Activated T-helper 1 cell treated with Interleukin-2 at 50 U/mL for 16 hours (primary cell): Measurements from ENCODE around the gene LITAF.
"Not testable (repeated sequence)": the region's sequence is repeated elsewhere in the genome, so short reads cannot be mapped to it uniquely, and the experiment has no call there.

Experiments used
- DNase-seq: peaks from one replicate; pipeline ENCODE4 v3.0.0-alpha.2; 2020; ENCODE audit warnings: low read depth

LITAF gene

DNA sequence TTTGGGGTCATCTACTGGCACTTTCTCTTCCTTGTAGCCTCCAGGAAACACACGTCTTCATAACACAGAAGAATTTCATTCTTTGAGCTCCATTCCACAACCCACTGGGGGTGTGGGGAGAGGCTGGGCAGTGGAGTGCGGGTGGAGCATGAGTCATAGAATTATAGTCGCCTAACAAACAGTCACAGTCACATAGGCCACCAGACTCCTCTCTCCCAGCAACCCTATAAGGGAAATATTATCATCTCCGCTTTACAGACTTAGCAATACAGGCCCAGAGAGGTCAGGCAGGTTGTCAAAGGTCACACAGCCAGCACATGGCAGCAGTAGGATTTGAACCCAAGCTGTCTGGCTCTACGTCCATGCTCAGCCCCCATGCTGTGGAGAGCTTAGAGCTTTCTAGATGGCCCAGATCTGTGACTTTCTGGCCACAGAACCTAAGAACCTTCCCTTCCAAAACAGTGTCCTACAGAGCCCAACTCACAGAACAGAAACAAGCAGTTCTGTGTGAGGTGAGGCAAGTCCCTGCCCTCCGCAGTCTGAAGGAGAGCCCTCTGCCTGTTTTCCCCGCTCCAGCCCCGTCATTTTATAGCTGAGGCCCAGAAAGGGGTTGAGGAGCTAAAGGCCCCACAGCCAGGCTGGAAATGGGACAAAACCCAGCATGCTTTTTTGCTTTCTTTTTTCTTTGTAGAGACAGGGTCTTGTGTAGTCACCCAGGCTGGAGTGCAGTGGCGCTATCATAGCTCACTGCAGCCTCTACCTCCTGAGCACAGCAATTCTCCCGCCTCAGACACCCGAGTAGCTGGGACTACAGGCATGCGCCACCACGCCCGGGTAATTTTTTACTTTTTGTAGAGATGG is 10.7 kb upstream of the LITAF start:
- DNase-seq = no peak

GRCh38 chr16:11596572-11597226 is 10.0 kb upstream of the LITAF start:
- DNase-seq = no peak

DNA sequence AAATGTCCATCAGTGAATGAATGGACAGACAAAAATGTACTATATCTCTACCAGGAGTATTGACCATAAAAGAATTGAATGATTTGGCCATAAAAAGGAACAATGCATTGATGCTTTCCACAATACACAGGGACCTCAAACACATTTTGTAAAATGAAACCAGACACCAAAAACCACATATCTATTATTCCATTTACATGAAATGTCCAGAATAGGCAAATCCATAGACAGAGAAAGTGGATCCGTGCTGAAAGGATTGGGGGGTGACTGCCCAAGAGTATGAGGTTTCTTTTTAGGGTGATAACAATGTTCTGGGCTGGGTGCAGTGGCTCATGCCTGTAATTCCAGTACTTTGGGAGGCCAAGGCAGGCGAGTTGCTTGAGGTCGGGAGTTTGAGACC is 6.9 kb upstream of the LITAF start:
- DNase-seq = no peak

- not testable (repeated sequence) for DNase-seq
Observed at GRCh38 chr16:11593076-11593475, 6.4 kb upstream of the LITAF start.

GRCh38 chr16:11591630-11592029 is 4.9 kb upstream of the LITAF start:
- DNase-seq = not testable (repeated sequence)

DNA sequence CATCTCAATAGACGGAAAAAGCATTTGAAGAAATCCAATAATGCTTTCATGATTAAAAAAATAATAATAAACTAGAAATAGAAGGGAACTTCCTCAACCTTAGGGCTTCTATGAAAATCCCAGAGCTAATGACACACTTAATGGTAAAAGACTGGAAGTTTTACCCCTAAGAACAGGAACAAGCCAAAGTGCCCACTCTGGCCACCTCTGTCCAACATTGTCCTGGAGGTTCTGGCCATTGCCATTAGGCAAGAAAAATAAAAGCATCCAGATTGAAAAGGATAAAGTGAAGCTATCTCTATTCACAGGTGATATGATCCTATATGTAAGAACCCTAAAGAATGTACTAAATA is 2.5 kb upstream of the LITAF start:
- DNase-seq = no peak

GRCh38 chr16:11588321-11589197 is 1.8 kb upstream of the LITAF start:
- no peak for DNase-seq

DNA sequence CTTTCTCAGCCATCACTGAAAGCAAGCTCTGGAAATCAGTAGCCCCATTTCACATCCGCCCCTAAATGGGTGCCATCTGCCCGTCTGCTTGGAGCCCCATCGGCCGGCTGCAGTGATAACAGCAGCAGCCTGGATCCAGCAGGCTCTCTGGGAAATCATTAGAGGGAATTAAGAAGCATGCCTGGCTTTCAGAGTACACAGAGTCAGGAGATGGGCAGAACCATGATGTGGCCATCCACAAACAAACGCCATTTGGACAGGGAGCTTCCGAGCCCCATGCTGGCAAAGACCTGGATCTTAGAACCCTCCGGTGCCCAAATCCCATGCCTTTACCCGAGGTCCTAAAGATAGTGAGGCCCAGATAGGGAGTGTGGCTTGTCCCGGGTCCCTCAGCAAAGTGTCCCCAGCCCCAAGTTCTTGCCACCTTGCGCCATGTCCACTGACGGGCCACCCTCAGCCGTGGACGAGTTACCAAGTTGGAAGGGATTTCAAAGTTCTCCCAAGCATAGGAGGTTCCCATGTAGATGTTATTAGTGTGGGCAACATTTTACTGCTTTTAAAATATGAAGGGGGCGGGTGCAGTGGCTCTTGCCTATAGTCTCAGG is 1.0 kb upstream of the LITAF start:
- no peak for DNase-seq

- DNase-seq = no peak
Observed at GRCh38 chr16:11586378-11586855, 302 bp downstream of the LITAF start.

GRCh38 chr16:11585460-11586377 is 1.0 kb downstream of the LITAF start:
- DNase-seq = no peak

DNA sequence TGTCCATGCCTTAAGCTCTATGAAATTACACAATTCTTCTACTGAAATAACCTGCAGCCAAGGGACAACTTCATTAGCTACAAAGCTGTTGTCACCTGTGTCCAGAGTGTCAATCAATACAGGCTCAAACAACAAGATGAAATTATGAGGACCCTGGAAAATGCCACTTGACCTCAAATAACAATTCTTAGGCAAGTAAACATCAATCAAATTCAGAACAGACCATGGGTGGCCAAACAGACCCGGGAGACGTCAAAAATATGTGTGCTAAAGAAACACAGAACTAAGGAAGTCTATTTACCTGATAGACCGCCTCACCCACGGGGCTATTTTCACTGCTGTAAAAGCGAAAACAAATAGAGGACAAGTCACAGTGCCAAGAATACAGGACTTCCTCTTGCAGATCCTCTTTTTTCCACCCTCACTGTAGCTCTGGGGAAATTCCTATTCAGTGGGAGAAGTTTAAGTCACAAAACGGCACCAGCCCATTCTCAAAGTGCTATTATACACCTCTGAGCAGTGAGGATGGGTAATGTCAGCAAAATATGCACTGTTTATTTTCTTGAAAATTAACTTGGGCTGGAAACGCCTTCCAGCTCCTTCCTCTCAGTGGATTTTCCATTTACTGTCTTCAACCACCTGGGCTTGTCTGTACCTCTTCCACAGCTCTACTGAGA is 2.7 kb downstream of the LITAF start:
- DNase-seq = no peak

GRCh38 chr16:11583166-11583565 is 3.6 kb downstream of the LITAF start:
- DNase-seq = no peak

DNA sequence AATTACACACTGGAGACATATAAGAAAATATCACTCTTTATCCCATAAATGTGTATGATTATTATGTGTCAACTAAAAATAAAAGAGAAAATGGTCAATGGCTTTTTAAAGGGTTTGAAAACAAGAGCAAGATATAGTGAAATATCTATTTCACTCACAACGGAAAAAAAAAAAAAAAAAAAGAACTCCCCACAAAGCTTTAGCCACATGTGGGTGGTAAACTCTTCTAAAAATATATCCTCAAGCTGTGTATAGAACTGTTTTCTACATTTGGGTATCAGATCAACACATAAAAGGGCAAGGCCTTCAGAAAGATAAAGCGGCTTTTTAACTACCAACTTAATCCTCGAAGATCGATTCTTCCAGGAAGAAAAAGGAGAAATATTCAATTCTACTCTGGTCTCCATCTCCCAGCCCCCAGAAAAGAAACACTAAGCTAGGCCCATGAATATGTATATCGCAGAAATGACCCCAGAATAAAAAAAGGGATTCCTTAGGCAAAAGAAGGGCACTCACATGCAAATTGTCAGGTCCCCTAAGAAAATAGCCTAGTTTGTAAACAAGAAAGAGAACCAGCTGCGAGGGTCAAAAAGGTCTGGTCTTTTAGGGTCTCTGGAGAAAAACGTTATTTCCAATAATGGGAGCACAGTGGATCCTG is 4.4 kb downstream of the LITAF start:
- DNase-seq = no peak

GRCh38 chr16:11581678-11582077 is 5.0 kb downstream of the LITAF start:
- no peak for DNase-seq

DNA sequence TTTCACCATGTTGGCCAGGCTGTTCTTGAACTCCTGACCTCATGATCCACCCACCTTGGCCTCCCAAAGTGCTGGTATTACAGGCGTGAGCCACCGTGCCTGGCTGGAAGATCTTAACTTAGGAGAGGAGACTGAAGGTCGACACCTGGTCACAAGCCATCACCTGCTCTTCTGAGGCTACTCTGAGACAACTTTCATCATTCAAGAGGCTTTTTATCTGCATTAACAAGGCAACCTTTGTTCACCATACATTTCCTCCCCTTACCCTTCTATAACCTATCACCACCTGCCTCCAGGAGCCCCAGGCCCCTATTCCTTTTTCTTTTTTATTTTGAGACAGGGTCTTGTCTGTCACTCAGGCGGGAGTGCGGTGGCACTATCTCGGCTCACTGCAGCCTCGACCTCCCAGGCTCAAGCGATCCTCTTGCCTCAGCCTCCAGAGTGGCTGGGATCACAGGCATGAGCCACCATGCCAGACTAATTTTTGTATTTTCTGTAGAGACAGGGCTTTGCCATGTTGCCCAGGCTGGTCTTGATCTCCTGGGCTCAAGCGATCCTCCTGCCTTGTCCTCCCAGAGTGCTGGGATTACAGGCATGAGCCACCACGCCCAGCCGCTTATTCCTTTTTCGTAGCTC is 6.2 kb downstream of the LITAF start:
- DNase-seq = no peak

DNA sequence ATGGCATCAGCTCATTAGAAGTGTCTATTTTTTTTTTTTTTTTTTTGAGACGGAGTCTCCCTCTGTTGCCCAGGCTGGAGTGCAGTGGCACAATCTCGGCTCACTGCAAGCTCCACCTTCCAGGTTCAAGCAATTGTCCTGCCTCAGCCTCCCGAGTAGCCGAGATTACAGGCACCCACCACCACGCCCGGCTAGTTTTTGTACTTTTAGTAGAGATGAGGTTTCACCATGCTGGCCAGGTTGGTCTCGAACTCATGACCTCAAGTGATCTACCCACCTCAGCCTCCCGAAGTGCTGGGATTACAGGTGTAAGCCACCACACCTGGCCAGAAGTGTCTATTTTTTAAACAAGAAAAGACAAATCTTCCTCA is 9.4 kb downstream of the LITAF start:
- not testable (repeated sequence) for DNase-seq

DNA sequence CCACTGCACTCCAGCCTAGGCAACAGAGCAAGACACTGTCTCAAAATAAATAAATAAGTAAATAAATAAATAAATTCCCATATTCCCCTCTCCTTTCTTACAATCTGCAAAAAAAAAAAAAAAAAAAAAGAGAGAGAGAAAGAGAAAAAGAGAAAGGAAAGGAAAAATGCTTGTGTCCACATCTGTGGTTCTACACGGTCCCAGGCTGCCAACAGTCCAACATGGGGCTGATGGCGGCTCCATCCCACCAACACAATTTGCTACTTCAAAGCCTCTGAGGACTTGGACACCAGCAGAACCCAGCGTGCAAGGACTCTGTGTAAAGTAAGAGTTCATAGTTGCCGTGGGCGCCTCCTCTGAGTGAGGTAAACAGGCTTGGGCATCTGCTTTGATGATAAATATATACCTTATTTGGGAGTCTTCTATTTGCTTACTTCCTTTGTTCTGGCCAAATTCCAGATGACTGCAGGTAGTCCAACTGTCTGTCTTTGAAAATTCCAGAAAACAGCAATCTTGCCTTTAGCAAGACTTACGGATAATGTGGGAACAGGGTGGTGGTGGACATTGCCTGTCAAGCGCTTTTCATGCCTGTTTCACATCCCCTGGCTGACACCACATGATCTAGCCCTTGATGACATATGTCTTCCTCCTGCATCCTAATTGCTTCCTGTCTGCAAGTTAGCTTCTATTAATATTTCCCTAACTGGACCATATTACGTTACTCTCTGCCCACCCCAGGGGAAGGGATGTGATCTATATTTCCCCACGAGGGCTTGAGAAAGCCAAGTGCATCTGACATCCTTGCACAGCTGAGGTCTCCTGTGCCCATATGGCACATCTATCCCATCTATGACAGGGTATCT is 10.1 kb downstream of the LITAF start:
- DNase-seq = no peak

- DNase-seq = no peak
Observed at GRCh38 chr16:11575223-11575589, 11.5 kb downstream of the LITAF start.
